GM06990 (cell line): Measurements from ENCODE around the gene KAT5.

Experiments
- DNase-seq: peaks from one replicate; pipeline ENCODE4 v3.0.0-alpha.2; 2011; ENCODE audit not compliant: insufficient read length; ENCODE audit errors: extremely low read depth
- H3K27me3 ChIP-seq: replicated peaks from 2 replicates; pipeline ENCODE4 v1.6.0; 2011; ENCODE audit warnings: low read length; ENCODE audit not compliant: control insufficient read depth, insufficient read depth
- H3K36me3 ChIP-seq: 2 replicates; pipeline ENCODE4 v1.5.1; 2011; ENCODE audit warnings: low read length; ENCODE audit not compliant: control insufficient read depth, insufficient read depth
- H3K4me3 ChIP-seq: replicated peaks from 2 replicates; pipeline ENCODE4 v1.5.1; 2011; ENCODE audit warnings: low read depth, mild to moderate bottlenecking, control low read depth, low read length
- TF ChIP-seq, protein P1 (sequence below): IDR thresholded peaks from 2 replicates; pipeline ENCODE4 v1.5.1; 2011; ENCODE audit warnings: low read length, control low read depth, mild to moderate bottlenecking, inconsistent platforms; ENCODE audit not compliant: insufficient read depth, poor library complexity, severe bottlenecking

KAT5 gene

GRCh38 chr11:65696802-65697552 lies 15.1 kb upstream of the KAT5 start:
- TF ChIP-seq, protein P1, sequence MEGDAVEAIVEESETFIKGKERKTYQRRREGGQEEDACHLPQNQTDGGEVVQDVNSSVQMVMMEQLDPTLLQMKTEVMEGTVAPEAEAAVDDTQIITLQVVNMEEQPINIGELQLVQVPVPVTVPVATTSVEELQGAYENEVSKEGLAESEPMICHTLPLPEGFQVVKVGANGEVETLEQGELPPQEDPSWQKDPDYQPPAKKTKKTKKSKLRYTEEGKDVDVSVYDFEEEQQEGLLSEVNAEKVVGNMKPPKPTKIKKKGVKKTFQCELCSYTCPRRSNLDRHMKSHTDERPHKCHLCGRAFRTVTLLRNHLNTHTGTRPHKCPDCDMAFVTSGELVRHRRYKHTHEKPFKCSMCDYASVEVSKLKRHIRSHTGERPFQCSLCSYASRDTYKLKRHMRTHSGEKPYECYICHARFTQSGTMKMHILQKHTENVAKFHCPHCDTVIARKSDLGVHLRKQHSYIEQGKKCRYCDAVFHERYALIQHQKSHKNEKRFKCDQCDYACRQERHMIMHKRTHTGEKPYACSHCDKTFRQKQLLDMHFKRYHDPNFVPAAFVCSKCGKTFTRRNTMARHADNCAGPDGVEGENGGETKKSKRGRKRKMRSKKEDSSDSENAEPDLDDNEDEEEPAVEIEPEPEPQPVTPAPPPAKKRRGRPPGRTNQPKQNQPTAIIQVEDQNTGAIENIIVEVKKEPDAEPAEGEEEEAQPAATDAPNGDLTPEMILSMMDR, result no peak
- H3K4me3 ChIP-seq, result no peak overlapping the region
- H3K27me3 ChIP-seq, result no peaks in the 10 kb centered on the region
- H3K36me3 ChIP-seq, result no peaks in the 10 kb centered on the region
- no peak for DNase-seq

- TF ChIP-seq, protein P1, result no peak
- no peak overlapping the region for H3K4me3 ChIP-seq
- H3K27me3 ChIP-seq, result no peaks in the 10 kb centered on the region
- H3K36me3 ChIP-seq, result no peaks in the 10 kb centered on the region
- DNase-seq, result no peak
These were observed 13.8 kb upstream of the KAT5 start for GRCh38 chr11:65698205-65698604.

- Histone ChIP-seq H3K4me3 (no peak overlapping the region), H3K27me3 (no peaks in the 10 kb centered on the region), H3K36me3 (no peaks in the 10 kb centered on the region)
- TF ChIP-seq, protein P1, result no peak
- DNase-seq, result no peak
These were observed 12.7 kb upstream of the KAT5 start for GRCh38 chr11:65699306-65699705.

DNA sequence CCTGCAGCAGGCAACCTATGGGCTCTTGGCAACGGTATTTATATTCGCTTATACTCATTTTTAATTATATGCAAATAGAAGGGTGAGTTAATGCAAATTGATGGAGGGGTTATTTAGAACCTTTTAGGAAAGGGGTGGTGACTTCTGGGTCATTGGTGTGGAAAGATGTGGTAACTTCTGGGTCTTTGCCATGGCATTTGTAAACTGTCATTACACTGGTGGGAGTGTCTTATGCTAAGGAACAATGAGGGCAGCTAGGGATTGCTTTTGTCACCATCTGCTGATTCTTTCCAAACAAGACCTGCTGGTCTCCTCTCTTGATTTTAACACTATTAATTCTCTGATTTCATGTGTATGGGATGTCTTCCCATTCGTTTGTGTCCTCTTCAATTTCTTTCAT lies 11.7 kb upstream of the KAT5 start:
- Histone ChIP-seq H3K27me3 (no peaks in the 10 kb centered on the region), H3K36me3 (no peaks in the 10 kb centered on the region), H3K4me3 (no peak overlapping the region)
- TF ChIP-seq, protein P1, result no peak
- DNase-seq, result no peak

GRCh38 chr11:65701686-65702085 lies 10.4 kb upstream of the KAT5 start:
- TF ChIP-seq, protein P1, result no peak
- DNase-seq, result no peak
- Histone ChIP-seq H3K36me3 (no peaks in the 10 kb centered on the region), H3K4me3 (no peak overlapping the region), H3K27me3 (no peaks in the 10 kb centered on the region)
